Measurements from ENCODE around the gene IFT43.

- TF ChIP-seq CTCF (IDR thresholded peaks at IDR 0.05; ENCODE audit: low read length), result no peak
- TF ChIP-seq EZH2 (optimal IDR thresholded peaks at IDR 0.05; ENCODE audit: low read depth, low read length), result no peak
Measured at GRCh38 chr14:76131071-76131965, 145.8 kb downstream of the IFT43 start.

All from MM.1S (cell line).